Neural progenitor cell (in vitro differentiated cells): ENCODE measurements around the gene ALX1.

Experiments
- CTCF ChIP-seq: fragments of 200-600 bp; sonication (generic); IDR thresholded peaks from 2 replicates; pipeline ENCODE4 v1.5.1; 2017; ENCODE audit warnings: antibody characterized with exemption, mild to moderate bottlenecking
- EZH2 ChIP-seq: fragments of 200-600 bp; sonication (generic); IDR thresholded peaks from 2 replicates; pipeline ENCODE4 v1.6.1; 2017; ENCODE audit warnings: antibody characterized with exemption, mild to moderate bottlenecking, moderate library complexity
- EZH2phosphoT487 ChIP-seq: fragments of 200-600 bp; sonication (generic); IDR thresholded peaks from 2 replicates; pipeline ENCODE4 v1.6.1; 2017; ENCODE audit warnings: antibody characterized with exemption

GRCh38 chr12:85253853-85254252 lies 26.2 kb upstream of the ALX1 start:
- TF ChIP-seq CTCF (no peak), EZH2 (no peak), EZH2phosphoT487 (no peak)
